Measurements from ENCODE around the gene ASIC2. TPM values are rescaled to one million over a fixed set of nuclear protein-coding genes. Genes with fewer than 3 reads are reported as not detected.

The ASIC2 gene
- total and polyA plus RNA-seq, 2 donors (not counting 3 experiments of a cell fraction or from before 2014, with no cell fraction given), result not detected

DNA sequence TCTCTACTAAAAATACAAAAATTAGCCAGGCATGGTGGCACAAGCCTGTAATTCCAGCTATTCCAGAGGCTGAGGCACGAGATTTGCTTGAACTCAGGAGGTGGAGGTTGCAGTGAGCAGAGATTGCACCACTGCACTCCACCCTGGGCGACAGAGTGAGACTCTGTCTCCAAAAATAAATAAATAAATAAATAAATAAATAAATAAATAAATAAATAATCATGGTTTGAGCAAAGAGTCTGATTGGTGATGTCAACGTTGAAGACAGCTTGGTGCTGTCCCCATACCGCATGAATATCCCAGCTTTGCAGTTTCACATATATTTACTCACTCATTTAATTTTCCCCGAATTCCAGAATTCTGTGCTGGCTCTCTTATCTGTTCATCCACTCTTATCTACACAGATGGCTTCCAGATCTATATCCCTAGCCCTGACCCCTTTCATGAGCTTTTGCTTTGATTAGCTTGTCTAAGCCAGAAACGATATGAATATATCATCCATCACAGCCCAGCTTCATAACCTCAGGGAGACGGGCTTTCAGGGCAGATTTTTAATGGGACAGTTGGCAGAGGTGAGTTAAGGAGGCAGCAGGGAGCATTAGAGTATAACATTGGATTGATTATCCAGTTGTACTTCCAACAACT lies 210.4 kb downstream of the ASIC2 start:
- intact Hi-C loops (cut with micrococcal nuclease), result no loop called here

DNA sequence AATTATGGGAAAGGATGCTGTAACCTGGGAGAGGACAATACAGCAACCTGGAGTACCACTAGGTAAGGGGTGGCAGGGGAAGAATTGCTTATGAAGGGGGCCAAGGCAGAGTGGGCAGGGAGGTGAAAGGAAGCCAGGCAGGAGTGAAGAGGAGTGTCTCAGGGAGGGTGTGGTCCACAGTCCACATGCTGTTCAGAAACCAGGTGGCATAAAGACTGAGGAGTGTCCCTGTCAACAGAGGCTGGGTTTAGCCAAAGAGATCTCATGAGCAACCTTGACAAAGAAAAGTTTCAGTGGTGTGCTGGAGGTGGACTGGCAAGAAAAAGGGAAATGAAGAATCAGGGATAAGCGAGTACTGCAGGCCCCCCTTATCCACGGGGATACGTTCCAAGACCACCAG lies 213.0 kb downstream of the ASIC2 start:
- no peaks in the 10 kb centered on the region for H3K36me3 ChIP-seq (ENCODE audit: control insufficient read depth in 2 of 2, extremely low read depth in 1 of 2, insufficient read depth in 2 of 2, low read length in 2 of 2)
- no peaks in the 10 kb centered on the region for H3K9me3 ChIP-seq (replicated peaks; ENCODE audit: control insufficient read depth, insufficient read depth, low read length)
- no TSS peak for BruUV-seq (replicated peaks)
- H3K4me2 ChIP-seq (ENCODE audit: insufficient read depth, low read length), result no peak overlapping the region
- CTCF ChIA-PET, result no interaction called here
- no peak overlapping the region for H3K27ac ChIP-seq (ENCODE audit: insufficient read depth, low read depth, low read length)
- FAIRE-seq (no peak), DNase-seq (ENCODE audit: low read depth, low spot score) (no peak)
- TF ChIP-seq, protein P1, sequence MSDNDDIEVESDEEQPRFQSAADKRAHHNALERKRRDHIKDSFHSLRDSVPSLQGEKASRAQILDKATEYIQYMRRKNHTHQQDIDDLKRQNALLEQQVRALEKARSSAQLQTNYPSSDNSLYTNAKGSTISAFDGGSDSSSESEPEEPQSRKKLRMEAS (IDR thresholded peaks at IDR 0.05; ENCODE audit: insufficient read depth, insufficient read length), result no peak
- TF ChIP-seq JUN (IDR thresholded peaks at IDR 0.05; ENCODE audit: borderline replicate concordance, insufficient read depth, insufficient read length, low read depth), result no peak
- TF ChIP-seq, protein P2, sequence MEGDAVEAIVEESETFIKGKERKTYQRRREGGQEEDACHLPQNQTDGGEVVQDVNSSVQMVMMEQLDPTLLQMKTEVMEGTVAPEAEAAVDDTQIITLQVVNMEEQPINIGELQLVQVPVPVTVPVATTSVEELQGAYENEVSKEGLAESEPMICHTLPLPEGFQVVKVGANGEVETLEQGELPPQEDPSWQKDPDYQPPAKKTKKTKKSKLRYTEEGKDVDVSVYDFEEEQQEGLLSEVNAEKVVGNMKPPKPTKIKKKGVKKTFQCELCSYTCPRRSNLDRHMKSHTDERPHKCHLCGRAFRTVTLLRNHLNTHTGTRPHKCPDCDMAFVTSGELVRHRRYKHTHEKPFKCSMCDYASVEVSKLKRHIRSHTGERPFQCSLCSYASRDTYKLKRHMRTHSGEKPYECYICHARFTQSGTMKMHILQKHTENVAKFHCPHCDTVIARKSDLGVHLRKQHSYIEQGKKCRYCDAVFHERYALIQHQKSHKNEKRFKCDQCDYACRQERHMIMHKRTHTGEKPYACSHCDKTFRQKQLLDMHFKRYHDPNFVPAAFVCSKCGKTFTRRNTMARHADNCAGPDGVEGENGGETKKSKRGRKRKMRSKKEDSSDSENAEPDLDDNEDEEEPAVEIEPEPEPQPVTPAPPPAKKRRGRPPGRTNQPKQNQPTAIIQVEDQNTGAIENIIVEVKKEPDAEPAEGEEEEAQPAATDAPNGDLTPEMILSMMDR (IDR thresholded peaks at IDR 0.05; ENCODE audit: extremely low read depth in 1 of 2, insufficient read depth in 1 of 2, low read depth in 1 of 2, low read length in 2 of 2), result no peak
- TF ChIP-seq GATA2 (IDR thresholded peaks at IDR 0.05; ENCODE audit: insufficient read depth, insufficient read length, low read depth, low read length), result no peak
- TF ChIP-seq POLR2AphosphoS5 (IDR thresholded peaks at IDR 0.05; ENCODE audit: insufficient read depth, low read depth, low read length), result no peak
- no peak for TF ChIP-seq EZH2 (IDR thresholded peaks at IDR 0.05; ENCODE audit: borderline replicate concordance, low read depth, low read length, severe bottlenecking)
- TF ChIP-seq MYC (IDR thresholded peaks at IDR 0.05; ENCODE audit: low read depth, low read length), result no peak
- no peak for TF ChIP-seq POLR2A (IDR thresholded peaks at IDR 0.05; ENCODE audit: low read depth, low read length)
- no peak for TF ChIP-seq FOS (IDR thresholded peaks at IDR 0.05; ENCODE audit: borderline replicate concordance, insufficient read depth, low read length)
- dilution Hi-C loops (cut with MboI; ENCODE audit: extremely low pct_ligation_motif_present, low sequenced_read_pairs), result no loop called here
- H3K27me3 ChIP-seq (ENCODE audit: control insufficient read depth in 2 of 2, insufficient read depth in 2 of 2, low read length in 2 of 2), result no peaks in the 10 kb centered on the region
- no peaks in the 10 kb centered on the region for H3K79me2 ChIP-seq (ENCODE audit: control insufficient read depth, insufficient read depth, low read length)
- H4K20me1 ChIP-seq (replicated peaks; ENCODE audit: control insufficient read depth, extremely low read depth, insufficient read depth, low read length), result no peaks in the 10 kb centered on the region
- POLR2A ChIA-PET, result no interaction called here
- no peak overlapping the region for H3K4me3 ChIP-seq (replicated peaks in 1 of 3; ENCODE audit: insufficient read depth in 1 of 3, low read depth in 1 of 3, low read length in 3 of 3)
- H3K9ac ChIP-seq (replicated peaks; ENCODE audit: extremely low read depth, insufficient read depth, low read length), result no peak overlapping the region
- intact Hi-C loops (cut with micrococcal nuclease), result loop anchor here (2.0 kb wide), 1 partner anchor 33 kb away; no protein-coding TSS in a partner anchor
- no peaks in the 10 kb centered on the region for H3K4me1 ChIP-seq (ENCODE audit: control insufficient read depth, extremely low read depth, insufficient read depth, low read length)
- no peaks in the 10 kb centered on the region for H3K9me1 ChIP-seq (replicated peaks; ENCODE audit: control insufficient read depth, extremely low read depth, insufficient read depth, low read length)
- H2AFZ ChIP-seq (ENCODE audit: low read depth, low read length), result no peak overlapping the region

More for the DNA sequence above, 210.4 kb downstream of the ASIC2 start:
- no peak overlapping the region for H3K4me3 ChIP-seq (replicated peaks in 1 of 3; ENCODE audit: insufficient read depth in 1 of 3, low read depth in 1 of 3, low read length in 3 of 3)
- H3K9me1 ChIP-seq (replicated peaks; ENCODE audit: control insufficient read depth, extremely low read depth, insufficient read depth, low read length), result no peaks in the 10 kb centered on the region
- H3K27me3 ChIP-seq (ENCODE audit: control insufficient read depth in 2 of 2, insufficient read depth in 2 of 2, low read length in 2 of 2), result no peaks in the 10 kb centered on the region
- no peaks in the 10 kb centered on the region for H3K36me3 ChIP-seq (ENCODE audit: control insufficient read depth in 2 of 2, extremely low read depth in 1 of 2, insufficient read depth in 2 of 2, low read length in 2 of 2)
- H3K9ac ChIP-seq (replicated peaks; ENCODE audit: extremely low read depth, insufficient read depth, low read length), result no peak overlapping the region
- no TSS peak for BruUV-seq (replicated peaks)
- H4K20me1 ChIP-seq (replicated peaks; ENCODE audit: control insufficient read depth, extremely low read depth, insufficient read depth, low read length), result no peaks in the 10 kb centered on the region
- DNase-seq (ENCODE audit: low read depth, low spot score) (no peak), FAIRE-seq (no peak)
- no peaks in the 10 kb centered on the region for H3K9me3 ChIP-seq (replicated peaks; ENCODE audit: control insufficient read depth, insufficient read depth, low read length)
- TF ChIP-seq MYC (IDR thresholded peaks at IDR 0.05; ENCODE audit: low read depth, low read length), result no peak
- TF ChIP-seq, protein P2 (IDR thresholded peaks at IDR 0.05; ENCODE audit: extremely low read depth in 1 of 2, insufficient read depth in 1 of 2, low read depth in 1 of 2, low read length in 2 of 2), result no peak
- no peaks in the 10 kb centered on the region for H3K4me1 ChIP-seq (ENCODE audit: control insufficient read depth, extremely low read depth, insufficient read depth, low read length)
- H3K27ac ChIP-seq (ENCODE audit: insufficient read depth, low read depth, low read length), result no peak overlapping the region
- dilution Hi-C loops (cut with MboI; ENCODE audit: extremely low pct_ligation_motif_present, low sequenced_read_pairs), result no loop called here
- CTCF ChIA-PET, result no interaction called here
- H2AFZ ChIP-seq (ENCODE audit: low read depth, low read length), result no peak overlapping the region
- H3K4me2 ChIP-seq (ENCODE audit: insufficient read depth, low read length), result no peak overlapping the region
- no peaks in the 10 kb centered on the region for H3K79me2 ChIP-seq (ENCODE audit: control insufficient read depth, insufficient read depth, low read length)
- POLR2A ChIA-PET, result no interaction called here

Data from endothelial cell of umbilical vein (primary cell).